Measurements from ENCODE around the gene ALK.

Gene ALK

DNA sequence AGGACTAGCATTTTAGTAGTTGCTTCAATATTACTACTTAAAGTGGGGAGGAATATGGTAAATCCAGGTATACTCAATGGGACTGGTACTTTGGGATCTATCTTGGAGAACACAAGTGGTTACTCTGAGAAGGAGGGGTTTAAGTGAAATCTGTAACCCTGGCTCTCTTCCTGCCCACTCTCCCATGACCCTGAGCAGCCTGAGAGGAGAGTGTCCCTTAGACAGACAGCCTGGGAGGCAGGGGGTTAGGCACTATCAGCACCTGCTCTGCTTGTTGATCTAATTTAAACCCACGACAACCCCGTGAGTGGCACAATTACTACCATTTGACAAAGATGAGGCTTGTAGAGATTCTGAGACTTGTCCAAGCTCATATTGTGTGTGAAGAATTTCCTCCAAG lies 395.5 kb downstream of the ALK start:
- DNase-seq, result no peak

DNA sequence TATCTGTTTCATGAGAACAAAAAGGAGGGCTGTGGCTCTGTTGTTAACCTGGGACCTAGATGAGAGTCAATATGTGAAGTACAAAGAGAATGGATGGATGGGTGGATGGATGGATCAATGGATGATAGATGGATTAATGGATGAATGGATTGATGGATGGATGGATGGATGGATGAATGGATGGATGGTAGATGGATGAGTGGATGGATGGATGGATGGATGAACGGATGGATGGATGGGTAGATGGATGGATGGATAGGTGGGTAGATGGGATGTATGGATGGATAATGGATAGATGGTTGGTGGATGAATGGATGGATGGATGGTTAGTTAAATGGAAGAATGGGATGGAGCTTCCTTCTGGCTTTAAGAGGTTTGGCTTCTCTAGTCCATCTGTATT lies 396.7 kb downstream of the ALK start:
- DNase-seq, result no peak

DNA sequence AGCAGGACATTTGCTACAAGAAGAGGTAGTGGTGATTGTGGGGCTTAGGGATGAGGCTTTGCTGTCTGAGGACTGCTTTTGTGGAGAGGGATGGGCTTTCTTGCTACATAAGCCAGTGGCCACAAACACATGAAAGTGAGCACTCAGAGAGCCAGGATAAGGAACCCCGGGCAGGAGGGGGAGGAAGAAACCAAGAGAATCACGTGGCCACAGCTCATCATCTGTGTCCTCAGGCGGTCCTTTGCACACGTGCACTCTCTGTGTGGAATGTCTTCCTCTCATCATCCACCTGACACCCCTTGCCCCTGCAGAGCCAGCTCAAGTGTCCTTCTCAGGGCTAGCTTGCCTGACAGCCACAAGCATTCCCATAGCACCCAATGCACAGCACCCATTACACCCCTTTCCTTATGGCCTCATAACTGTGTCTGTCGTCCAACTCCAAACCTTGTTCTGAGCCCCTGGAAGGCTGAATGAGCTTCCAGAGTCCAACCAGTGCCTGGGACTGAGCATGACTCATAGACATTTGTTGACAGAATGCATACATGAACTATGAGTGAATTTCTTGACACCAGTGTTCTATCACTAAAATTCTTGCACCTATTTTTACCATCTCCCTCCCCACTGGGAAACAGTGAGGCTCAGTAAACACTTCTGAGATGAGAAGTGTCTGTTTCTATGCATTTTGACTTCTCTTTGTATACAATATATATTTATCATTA lies 398.3 kb downstream of the ALK start:
- DNase-seq, result no peak

DNA sequence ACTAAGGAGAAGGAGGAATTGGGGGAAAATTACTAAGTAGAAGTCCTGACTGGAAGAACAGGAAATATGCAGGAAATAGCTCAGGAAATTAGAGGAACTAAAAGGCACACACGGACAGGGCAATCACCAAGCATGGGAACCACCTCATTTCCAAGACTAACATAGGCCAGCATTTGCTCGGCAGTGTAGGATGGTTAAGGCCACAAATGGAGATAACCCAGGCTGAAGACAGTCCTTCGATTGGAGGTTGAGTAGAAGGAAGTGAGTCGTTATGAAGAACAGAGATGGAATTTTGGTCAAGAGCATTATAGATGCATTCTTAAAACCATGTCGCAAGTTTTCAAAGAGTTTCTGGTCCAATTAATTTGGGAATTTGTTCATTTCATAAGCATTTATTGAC lies 401.4 kb downstream of the ALK start:
- DNase-seq, result no peak

DNA sequence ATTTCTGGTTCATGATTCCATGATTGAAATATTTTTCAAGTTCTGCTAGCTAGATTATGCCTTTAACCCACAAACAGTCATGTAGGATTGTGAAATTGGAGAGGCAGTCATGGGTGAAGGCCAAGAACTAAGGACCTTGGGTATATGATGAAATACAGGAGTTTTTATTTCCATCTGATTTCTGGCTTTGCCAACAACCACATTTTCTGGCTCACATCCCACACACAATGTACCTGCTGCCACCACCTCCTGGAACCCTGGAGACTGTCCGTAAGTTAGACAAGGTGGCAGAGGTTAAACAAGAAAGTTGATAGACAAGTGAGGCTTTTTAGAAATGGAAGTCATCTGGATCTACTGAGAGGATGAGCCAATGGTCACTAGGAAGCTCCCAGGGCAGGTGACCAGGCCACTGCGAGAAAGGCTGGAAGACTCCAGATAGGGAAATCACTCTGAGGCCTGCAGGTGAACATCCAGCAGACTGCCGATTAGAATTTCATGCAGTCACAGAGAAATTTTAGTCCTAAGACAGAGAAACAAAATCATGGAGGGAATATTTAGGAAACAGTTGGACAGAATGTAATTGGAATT lies 402.0 kb downstream of the ALK start:
- DNase-seq, result no peak

DNA sequence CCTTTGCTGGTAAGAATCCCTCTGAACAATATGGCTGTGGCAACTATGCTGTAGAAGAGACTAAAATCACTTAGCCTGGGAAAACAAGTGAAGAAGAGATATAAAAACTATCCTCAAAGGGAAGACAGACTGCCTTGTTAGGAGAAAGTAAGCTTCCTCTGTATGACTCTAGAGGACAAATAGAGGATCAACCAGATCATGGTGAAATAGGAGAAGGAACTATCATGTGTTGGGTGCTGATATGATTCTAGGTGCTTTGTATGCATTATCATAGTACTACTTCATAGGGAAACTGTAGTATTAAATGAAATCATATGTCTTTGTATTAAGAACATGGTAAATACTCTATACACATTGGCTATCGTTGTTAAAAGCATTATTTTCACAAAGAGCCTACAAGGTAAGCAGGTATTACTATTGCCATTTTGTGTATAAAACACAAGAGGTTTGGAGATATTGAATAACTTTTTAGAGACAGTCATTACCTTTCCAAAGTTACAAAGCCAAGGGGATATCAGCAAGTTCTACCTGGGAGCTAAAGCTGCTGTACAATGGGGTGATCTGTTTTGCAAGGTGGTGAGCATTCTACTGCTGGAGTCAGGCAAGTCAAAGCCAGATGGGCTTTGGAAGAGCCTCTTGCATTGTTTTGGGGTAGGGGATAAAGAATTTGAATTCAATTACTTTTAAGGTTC lies 402.6 kb downstream of the ALK start:
- DNase-seq, result no peak

DNA sequence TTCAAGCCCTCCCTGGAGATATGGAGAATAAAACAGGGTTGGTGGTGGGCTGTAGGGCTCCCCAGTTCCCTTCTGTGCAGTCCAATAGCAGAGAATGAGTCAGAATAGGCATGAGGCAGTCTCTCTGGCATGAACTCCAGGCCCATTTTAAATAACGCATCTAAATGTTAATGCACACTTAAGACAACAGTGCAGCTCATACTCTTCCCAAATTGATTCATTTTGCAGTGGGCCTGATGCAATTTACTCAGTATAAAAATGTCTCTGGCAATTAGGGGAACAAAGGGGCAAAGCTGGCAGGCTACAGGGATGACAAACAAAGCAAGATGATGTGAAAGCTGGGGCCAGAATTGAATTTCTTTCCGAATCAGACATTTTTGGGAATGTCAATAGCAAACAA lies 403.4 kb downstream of the ALK start:
- no peak for DNase-seq

DNA sequence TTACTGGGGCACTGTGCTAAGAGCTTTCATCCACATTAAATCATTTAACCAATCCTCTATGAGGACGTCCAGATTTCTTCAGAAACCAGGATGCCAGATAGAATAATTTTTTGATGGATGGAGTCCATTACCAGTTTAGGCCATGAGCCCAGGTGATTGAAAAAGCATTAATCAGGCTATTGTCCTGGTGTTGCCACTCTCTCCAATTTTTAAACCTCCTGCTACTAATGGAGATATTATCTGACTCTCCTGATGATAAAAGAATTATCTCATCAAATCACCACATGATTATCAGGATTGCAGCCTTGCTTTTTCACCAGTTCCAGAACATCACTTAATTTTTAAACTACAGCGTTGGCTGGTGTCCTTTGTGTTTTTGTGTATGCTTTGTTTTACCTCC lies 404.0 kb downstream of the ALK start:
- DNase-seq, result no peak

DNA sequence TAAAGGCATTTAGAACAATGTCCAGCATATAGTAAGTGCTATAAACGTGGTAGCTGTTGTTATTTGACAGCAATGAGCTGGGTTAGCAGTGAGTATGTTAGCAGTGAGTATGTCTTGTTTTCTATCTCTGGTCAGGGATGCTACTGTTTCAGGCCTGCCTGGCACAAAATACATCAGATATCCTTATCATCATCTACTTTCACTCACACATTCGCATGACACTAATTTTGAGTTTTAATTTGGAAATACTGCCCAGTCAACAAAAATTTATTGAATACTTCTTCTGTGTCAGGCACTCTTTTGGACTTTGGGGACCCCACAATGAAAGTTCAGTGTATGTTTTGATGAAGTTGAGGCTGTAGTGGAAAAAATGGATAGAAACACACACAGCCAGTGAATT lies 404.6 kb downstream of the ALK start:
- DNase-seq, result no peak

DNA sequence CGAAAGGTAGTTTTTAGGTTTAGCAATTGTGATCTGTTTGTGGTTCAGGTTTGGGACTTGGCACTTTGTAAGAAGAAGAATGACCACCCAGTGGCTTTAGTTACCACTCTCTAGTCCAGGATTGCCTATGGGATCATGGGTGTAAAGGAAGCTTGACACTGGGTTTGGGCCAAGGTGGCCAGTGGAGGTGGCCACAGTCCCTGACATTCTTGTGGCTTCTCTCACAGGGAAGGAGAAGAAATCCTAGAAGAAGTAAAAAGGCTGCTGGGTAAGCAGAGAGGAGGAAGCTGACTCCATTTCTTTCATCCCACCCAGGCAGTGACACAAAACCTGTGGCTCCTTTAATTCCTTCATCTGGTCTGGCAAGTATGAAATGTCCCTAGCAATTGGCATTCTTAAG lies 411.5 kb downstream of the ALK start:
- DNase-seq, result no peak

DNA sequence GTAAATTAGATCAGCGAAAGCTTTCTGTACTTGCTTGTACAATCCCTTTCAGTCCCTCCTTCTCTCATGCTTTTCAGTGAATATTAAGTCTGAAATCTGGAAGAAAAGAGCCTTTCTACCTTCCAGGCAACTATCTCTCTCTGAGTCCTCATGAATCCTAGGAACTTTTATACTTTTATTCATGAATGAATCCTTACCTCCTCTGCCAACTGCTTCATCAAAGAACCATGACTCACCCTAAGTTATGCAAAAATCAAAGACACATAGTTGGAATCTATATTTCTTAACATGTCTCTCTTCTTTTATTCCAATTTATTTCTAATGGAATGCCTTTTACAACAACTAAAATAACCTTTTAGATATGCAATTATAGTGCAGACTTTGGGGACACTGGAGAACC lies 412.0 kb downstream of the ALK start:
- no peak for DNase-seq

DNA sequence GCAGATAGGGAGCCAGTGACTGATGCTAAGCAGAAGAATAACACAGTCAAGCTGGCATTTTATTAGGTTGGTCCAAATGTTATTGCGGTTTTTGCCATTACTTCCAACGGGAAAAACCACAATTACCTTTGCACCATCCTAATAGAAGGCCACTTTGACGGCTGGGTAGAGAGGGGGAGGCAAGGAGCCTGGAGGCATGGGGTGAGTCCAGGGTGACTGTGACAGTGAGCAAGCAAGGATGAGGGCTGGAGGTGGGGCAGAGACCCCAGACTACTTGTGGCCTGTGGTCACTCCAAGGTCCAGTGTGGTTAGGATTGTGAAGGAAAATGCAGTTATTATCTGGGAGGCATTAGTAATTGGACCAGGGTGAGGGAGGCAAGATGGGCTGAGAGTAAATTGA lies 416.6 kb downstream of the ALK start:
- no peak for DNase-seq

DNA sequence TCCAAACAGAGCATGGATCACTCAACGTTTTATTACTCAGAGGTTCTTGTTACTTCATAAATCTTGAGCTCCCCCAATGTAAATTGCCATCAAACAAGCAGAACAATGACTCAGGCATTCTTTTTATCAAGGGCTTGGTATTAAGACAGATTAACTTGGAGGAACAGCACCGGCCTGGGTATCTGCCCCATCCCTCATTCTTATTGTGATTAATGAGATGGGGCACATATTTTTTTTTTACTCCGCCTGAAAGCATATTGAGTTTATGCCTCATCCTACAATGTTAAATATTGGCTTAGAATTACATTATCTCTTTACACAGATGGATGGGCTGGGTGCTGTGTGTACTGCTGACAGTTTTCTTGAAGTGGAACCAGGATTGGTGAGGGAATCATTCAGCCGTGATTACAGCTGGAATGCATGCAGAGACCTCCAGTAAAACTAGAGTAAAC lies 418.9 kb downstream of the ALK start:
- DNase-seq, result no peak

DNA sequence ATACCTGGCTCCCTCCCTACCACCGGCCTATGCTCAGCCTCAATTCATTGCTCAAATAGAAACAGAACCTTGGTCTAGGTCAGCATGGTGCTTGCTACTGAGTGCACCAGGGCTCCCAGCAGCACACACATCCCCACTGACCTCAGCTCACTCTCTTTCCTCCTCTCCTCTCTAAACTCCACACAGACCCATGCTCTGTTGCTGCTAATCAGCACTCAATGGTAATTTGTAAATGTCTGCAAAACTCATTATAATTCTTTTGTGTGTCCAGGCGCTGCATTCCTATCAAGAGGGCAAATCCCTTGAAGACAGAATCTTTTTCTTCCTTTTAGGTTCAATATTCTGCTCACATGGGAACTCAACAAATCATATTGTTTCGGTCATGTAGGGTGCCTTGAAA lies 424.0 kb downstream of the ALK start:
- DNase-seq, result no peak

DNA sequence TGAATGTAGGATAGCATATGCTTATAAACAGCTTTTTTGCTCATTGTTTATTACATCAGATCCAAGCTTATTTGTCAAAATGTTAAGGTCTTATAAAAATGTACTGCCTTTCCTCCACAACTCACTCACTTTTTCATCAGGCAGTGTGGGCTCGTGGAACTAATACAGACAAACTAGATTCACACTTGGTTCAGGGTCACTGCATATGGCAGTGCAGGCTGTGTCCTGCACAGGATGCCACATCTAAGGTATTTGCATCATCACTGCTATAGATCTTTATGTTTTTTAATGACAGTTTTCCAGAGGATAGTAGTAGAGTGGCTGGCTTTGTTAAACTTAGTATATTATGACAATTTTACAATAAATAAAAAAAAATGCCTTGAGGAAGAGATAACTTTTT lies 425.2 kb downstream of the ALK start:
- no peak for DNase-seq

DNA sequence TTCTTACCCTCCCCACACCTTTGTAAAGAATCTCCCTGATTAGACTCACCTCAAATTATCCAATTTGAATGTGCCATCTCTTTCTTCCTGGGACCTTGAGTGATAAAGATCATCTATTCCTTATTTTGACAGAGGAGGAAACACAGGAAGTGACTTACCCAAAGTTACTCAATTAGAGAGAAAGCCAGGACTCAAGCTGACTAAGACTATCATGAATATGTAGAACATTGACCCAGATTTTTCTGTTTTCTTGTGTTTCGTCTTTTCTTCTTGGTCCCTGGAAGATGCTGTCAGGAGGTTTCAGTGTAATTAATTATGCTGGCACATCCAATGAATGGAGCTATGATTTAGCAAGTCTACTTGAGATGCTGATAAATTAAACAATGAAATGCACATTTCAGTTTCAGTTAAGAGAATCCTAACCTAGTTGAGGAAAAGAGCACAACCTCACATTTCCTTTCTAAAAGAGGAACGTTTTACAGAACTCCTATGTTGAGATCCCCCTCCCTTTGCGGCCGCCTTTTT lies 425.8 kb downstream of the ALK start:
- DNase-seq, result no peak

DNA sequence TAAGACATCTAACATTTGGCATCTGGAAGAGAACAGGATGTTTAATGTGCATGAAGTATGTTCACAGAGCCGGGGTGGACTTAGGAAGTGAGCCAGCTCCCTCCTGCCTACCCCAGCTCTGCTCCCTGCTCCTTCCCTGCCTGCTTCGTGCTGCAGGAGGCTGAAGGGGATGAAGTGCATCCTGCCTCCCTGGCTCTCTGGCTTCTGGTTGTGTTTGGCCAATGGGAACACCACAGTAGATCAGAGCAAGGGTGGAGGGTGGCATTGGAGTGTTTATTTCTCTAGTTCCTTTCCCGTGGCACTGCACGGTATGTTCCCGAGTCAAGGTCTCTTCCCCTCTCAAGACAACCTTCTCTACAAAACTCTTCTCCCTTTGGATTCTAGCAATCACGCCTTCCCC lies 426.3 kb downstream of the ALK start:
- DNase-seq, result no peak

DNA sequence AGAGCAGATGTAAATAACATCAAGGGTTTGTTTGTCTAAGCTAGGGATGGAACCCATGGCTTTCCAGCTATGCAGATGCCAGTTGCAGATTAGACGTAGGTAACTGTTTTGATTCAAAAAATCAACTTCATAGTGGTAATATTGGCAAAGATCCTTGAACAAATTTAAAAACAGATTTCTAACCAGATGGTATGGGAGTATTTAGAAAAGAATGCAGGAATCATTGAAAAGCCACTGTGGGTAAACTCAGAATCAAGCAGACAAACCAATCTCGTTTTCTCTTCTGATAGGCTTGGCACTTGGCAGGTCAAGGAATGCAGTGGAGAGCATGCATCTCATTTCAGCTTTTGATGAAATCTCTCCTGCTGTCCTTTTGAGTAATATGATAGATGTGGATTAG lies 428.7 kb downstream of the ALK start:
- DNase-seq, result no peak

DNA sequence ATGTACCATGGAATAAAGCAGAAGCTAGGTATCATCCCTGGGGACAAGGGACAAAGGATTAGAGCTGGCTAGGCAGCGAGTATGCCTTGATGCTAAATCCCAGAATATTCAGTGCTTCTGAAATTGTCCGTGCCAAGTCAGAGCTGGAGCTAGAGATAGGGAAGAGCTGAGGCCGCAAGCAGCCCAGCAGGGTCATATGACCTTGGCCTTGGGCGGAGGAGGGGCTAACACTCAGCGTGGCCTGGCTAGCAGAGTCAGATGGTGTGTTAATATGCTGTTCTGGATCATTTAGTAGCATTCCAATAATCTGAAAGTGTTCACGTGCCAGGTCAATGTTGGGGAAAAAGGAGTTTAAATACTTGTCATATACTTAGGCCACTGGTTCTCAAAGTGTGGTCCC lies 431.3 kb downstream of the ALK start:
- DNase-seq, result no peak

DNA sequence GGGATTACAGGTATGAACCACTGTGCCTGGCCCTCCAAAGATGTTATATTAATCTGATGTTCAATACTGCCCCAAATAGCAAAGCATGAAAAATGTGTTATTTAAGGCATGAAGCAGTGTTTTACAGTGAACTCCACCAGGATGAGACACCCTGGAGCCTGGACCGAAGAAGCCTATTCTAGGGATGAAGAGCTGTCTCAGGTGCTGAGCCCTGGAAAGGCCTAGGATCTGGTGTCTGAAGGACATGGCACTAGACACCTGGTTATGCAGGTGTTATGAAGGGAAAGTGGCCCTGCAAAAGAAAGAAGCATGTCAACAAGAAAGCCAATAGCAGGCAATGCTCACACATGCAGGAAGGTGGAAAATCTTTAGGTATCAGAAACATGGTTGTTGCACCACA lies 431.8 kb downstream of the ALK start:
- no peak for DNase-seq

DNA sequence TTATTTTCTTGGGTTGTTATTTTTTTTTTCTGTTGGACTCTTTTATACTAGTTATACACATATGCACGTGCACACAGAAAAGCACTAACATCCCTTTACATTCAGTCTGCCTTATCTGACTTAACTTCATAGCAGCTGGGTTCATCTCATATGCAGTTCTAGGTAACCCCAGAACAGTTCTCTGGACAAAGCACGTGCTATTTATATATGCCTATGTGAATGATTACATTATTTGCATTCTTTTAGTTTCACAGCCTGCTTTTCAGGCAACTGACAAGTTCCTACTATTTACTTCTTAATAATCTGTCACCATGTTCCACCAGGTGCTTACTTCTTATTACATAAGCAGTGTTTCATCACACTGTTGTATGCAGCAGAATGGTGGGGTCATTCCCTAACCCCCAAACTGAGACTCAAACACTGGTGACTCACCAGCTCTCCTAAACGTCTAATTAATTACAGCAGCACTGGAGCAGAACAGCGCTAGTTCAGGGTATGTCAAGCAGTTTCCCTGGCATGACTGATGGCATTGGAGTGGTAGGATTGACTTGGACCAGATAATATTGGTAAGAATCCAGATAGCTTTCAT lies 433.3 kb downstream of the ALK start:
- no peak for DNase-seq

DNA sequence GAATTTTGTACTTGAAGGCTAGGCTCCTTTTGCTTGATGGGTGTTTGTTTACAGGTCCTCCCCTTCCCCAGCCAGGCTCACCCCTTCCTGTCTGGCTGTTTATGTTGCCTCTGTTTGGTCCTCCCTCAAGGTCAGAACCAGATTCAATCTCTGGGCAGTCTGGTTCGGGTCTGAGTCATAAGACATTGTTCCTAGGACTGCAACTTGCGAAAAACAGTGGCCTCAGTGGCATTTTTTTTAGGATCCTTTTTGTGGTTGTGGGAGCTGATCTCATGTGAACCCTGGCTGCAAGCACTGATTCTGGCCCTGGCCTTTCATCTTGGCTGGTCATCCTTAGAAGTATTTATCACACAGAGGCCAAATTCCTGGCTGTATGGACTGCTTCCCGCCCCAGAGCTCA lies 435.8 kb downstream of the ALK start:
- DNase-seq, result no peak

DNA sequence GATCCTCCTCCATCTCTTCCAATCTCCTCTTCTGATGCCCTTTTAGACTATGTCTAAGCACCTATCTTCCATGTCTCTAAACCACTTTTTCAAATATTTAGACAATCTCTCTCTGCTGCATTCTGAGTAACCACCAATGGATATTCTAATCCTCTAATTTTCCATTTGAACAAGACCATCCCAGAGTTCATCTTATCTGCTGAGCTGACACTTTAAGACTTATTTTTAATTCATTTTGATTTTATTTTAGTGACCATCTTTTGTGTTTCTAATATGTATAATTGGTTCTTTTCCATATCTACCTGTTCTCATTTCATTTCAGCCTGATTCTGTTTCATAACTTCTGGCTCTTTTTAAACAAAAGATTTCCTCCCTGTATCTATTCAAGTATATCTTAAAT lies 436.3 kb downstream of the ALK start:
- DNase-seq, result no peak

DNA sequence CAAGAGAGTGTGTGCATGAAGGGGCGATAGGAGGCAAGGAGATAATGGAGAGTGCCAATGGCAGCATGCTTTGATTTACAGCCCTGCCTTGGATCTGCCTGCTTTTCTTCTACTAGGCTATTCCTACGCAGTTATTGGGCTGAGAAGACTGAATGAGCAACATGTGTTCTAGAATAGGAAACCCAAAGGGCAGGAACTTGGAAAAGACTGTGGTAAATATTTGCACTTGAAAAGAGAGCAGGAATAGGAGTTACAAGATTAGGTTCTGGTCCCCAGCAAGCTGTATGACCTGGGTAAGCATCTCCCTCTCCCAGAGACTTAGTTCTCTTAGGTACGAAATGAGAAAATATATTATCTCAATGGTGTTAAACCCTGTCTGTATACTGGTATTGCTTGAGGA lies 438.5 kb downstream of the ALK start:
- DNase-seq, result no peak

Measured in activated CD4-positive, CD25-positive, alpha-beta regulatory T cell treated with anti-CD3 and anti-CD28 coated beads, Interleukin-2, amount 50 U/mL, for 72 hours (primary cell).